Astrocyte of the spinal cord (primary cell): ENCODE data around the gene AP2B1.

Experiments used
- DNase-seq: peaks from one replicate; pipeline ENCODE4 v3.0.0; 2011; ENCODE audit warnings: low read depth, low spot score
- H3K4me3 ChIP-seq: 2 replicates; pipeline ENCODE4 v1.5.1; 2011; ENCODE audit warnings: low read depth, mild to moderate bottlenecking, low read length, moderate library complexity
- in situ Hi-C: cut with HindIII; loops from 2 replicates; pipeline ENCODE4 v1.10.0; 2017; ENCODE audit warnings: low sequenced_read_pairs
- TF ChIP-seq, protein P1 (sequence below): IDR thresholded peaks from 2 replicates; pipeline ENCODE4 v1.5.1; 2012; ENCODE audit warnings: low read depth, mild to moderate bottlenecking, low read length, inconsistent platforms

Gene AP2B1

GRCh38 chr17:35736236-35736635 lies 149.1 kb downstream of the AP2B1 start:
- TF ChIP-seq, protein P1, sequence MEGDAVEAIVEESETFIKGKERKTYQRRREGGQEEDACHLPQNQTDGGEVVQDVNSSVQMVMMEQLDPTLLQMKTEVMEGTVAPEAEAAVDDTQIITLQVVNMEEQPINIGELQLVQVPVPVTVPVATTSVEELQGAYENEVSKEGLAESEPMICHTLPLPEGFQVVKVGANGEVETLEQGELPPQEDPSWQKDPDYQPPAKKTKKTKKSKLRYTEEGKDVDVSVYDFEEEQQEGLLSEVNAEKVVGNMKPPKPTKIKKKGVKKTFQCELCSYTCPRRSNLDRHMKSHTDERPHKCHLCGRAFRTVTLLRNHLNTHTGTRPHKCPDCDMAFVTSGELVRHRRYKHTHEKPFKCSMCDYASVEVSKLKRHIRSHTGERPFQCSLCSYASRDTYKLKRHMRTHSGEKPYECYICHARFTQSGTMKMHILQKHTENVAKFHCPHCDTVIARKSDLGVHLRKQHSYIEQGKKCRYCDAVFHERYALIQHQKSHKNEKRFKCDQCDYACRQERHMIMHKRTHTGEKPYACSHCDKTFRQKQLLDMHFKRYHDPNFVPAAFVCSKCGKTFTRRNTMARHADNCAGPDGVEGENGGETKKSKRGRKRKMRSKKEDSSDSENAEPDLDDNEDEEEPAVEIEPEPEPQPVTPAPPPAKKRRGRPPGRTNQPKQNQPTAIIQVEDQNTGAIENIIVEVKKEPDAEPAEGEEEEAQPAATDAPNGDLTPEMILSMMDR = no peak
- in situ Hi-C loops = no loop called here
- no peak overlapping the region for H3K4me3 ChIP-seq
- DNase-seq = no peak

GRCh38 chr17:35738519-35739133 lies 151.5 kb downstream of the AP2B1 start:
- no peak overlapping the region for H3K4me3 ChIP-seq
- DNase-seq = no peak
- TF ChIP-seq, protein P1 = no peak
- in situ Hi-C loops = no loop called here

DNA sequence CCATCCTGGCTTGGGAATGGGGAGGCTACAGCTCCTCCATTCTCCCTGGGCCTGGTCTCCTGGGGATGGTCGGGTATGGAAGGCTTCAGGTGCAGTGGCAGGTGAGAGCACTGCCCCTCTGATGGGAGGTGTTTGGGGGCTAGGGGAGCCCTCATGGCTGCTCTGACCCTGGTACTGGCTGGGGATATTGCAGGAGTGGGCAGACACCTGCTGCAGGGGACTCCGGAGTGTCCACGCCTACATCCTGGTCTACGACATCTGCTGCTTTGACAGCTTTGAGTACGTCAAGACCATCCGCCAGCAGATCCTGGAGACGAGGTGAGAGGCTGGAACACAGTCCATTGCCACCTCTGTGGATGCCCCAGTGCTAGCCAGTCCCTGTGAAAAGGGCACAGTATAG lies 153.1 kb downstream of the AP2B1 start:
- no peak overlapping the region for H3K4me3 ChIP-seq
- no peak for DNase-seq
- in situ Hi-C loops = no loop called here
- TF ChIP-seq, protein P1 = no peak

GRCh38 chr17:35740997-35741931 lies 154.1 kb downstream of the AP2B1 start:
- no peak for DNase-seq

GRCh38 chr17:35742496-35742895 lies 155.4 kb downstream of the AP2B1 start:
- DNase-seq = no peak
- in situ Hi-C loops = no loop called here
- H3K4me3 ChIP-seq = no peak overlapping the region
- TF ChIP-seq, protein P1 = no peak

More at GRCh38 chr17:35740997-35741931, 154.1 kb downstream of the AP2B1 start:
- TF ChIP-seq, protein P1 = no peak
- H3K4me3 ChIP-seq = no peak overlapping the region
- in situ Hi-C loops = no loop called here

GRCh38 chr17:35742896-35743477 lies 155.9 kb downstream of the AP2B1 start:
- no peak for DNase-seq
- TF ChIP-seq, protein P1 = no peak
- H3K4me3 ChIP-seq = no peak overlapping the region
- in situ Hi-C loops = no loop called here
